Left ventricle myocardium inferior (tissue), 1 donor: Measurements from ENCODE around the gene SLCO2B1. TPM values are rescaled to one million over a fixed set of nuclear protein-coding genes. Genes with fewer than 3 reads are reported as not detected.

ENCODE experiments used
- DNase-seq: peaks from one replicate; pipeline ENCODE4 v3.0.0-alpha.2; 2020
- H3K27ac ChIP-seq: fragments of 200-600 bp; replicated peaks from 2 replicates; pipeline ENCODE4 v1.8.0; 2021
- H3K27me3 ChIP-seq: fragments of 200-600 bp; 2 replicates; pipeline ENCODE4 v1.8.0; 2021; ENCODE audit warnings: low read depth
- H3K36me3 ChIP-seq: fragments of 200-600 bp; 2 replicates; pipeline ENCODE4 v1.8.0; 2021
- H3K4me1 ChIP-seq: fragments of 200-600 bp; 2 replicates; pipeline ENCODE4 v1.8.0; 2021
- H3K4me3 ChIP-seq: fragments of 200-600 bp; 2 replicates; pipeline ENCODE4 v1.8.0; 2021; ENCODE audit warnings: mild to moderate bottlenecking, moderate library complexity
- H3K9me3 ChIP-seq: fragments of 200-600 bp; replicated peaks from 2 replicates; pipeline ENCODE4 v1.8.0; 2021
- intact Hi-C: fragments of 100-400 bp; cut with micrococcal nuclease; formaldehyde crosslinking; loops from one replicate; pipeline ENCODE4 v1.11.0; 2022
- total RNA-seq: library from RNA; stranded (reverse); fragmentation: NEBNext Ultra II Directional; extraction: Animal tissue kit (Norgen Biotek cat#: 25700); gene quantifications from one replicate; pipeline ENCODE4 v1.2.1, GENCODE V29; 2021
- TF ChIP-seq, protein P1 (sequence below): fragments of 200-600 bp; IDR thresholded peaks from 2 replicates; pipeline ENCODE4 v1.8.0; 2021; ENCODE audit warnings: antibody characterized with exemption, mild to moderate bottlenecking, borderline replicate concordance
- donor health status: DM: no; HTN: yes; CAD: no; lungs with severe emphysema.

SLCO2B1 gene
- total RNA-seq, 1 donor from 2014 or later: 22.7 TPM

DNA sequence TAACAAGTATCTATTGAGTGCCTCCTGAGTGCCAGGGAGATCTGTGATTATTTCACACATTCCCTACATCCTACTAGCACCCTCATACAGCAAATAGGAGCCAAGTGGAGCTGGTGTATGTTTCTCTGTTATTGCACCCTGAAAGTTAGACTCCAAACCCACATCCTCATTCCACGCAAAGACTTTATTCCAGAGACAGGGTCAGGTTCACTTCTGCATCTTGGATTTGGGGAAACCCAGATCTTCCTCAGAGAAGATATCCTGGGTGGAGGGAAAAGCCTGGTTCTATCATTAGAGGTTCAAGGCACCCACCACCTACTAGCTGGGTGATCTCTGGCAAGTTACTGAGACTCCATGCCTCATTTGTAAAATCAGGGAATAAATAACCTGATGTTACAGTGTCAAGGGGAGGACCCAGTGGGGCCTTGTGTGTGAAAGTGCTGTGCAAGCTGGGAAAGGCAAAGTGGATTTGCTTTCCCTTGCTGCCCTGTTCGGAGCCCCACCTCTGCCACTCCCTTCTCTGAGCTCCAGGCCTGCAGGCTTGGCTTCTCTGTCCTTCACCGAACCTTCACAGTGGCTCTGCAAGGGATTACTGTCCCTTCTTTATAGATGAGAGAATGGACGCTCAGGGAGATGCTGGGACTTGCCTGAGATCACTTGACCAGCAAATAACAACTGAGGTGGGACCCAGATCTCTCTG lies 991 bp upstream of the SLCO2B1 start:
- DNase-seq: no peak
- Histone ChIP-seq H3K36me3 (no peaks in the 10 kb centered on the region), H3K27me3 (peaks cover 5% of the 10 kb centered on the region), H3K4me3 (no peak overlapping the region), H3K4me1 (peaks cover 53% of the 10 kb centered on the region), H3K9me3 (no peaks in the 10 kb centered on the region), H3K27ac (peak overlapping the region; percentile 75)
- intact Hi-C loops: no loop called here
- TF ChIP-seq, protein P1, sequence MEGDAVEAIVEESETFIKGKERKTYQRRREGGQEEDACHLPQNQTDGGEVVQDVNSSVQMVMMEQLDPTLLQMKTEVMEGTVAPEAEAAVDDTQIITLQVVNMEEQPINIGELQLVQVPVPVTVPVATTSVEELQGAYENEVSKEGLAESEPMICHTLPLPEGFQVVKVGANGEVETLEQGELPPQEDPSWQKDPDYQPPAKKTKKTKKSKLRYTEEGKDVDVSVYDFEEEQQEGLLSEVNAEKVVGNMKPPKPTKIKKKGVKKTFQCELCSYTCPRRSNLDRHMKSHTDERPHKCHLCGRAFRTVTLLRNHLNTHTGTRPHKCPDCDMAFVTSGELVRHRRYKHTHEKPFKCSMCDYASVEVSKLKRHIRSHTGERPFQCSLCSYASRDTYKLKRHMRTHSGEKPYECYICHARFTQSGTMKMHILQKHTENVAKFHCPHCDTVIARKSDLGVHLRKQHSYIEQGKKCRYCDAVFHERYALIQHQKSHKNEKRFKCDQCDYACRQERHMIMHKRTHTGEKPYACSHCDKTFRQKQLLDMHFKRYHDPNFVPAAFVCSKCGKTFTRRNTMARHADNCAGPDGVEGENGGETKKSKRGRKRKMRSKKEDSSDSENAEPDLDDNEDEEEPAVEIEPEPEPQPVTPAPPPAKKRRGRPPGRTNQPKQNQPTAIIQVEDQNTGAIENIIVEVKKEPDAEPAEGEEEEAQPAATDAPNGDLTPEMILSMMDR: no peak

DNA sequence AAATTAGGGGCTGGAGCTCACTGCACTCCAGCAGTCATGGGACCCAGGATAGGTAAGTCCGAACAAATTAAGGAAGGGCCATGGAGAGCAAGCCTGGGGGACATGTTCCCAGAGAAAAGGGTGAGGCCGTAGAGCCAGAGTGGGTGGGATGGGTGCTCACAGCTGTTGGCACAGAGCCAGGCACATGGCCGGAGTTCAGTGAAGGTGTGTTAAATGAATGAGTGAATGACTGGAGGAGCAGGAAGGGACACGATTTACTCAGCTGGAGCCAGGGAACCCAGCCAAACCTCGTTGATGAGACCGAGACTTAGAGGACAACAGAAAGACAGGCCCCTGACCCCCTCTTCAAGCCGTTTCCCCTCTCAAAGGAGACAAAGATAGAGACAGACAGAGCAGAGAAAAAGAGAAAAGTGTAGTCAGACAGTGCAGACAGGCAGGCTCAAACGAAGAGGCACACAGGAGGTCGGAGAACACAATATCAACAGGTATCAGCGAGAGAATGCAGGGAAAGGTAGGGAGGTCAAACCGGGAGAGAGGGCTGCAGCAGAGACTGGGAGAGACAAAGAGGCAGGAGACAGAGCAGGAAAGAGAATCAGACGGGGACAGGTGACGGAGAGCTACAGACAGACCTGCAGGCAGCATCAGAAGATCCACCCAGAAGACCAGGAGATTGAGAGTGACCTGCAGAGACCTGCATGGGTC lies 590 bp downstream of the SLCO2B1 start:
- intact Hi-C loops: no loop called here
- Histone ChIP-seq H3K36me3 (no peaks in the 10 kb centered on the region), H3K27me3 (no peaks in the 10 kb centered on the region), H3K9me3 (no peaks in the 10 kb centered on the region), H3K4me3 (peak overlapping the region; percentile 63), H3K27ac (peak overlapping the region; percentile 75), H3K4me1 (peaks cover 64% of the 10 kb centered on the region)
- TF ChIP-seq, protein P1: no peak
- no peak for DNase-seq

- Histone ChIP-seq H3K4me1 (peaks cover 63% of the 10 kb centered on the region), H3K9me3 (no peaks in the 10 kb centered on the region), H3K27ac (peak overlapping the region; percentile 75), H3K36me3 (no peaks in the 10 kb centered on the region), H3K4me3 (peak overlapping the region; percentile 63), H3K27me3 (no peaks in the 10 kb centered on the region)
- no peak for DNase-seq
- TF ChIP-seq, protein P1: no peak
- intact Hi-C loops: no loop called here
These were observed 1.2 kb downstream of the SLCO2B1 start for GRCh38 chr11:75152090-75152489.

DNA sequence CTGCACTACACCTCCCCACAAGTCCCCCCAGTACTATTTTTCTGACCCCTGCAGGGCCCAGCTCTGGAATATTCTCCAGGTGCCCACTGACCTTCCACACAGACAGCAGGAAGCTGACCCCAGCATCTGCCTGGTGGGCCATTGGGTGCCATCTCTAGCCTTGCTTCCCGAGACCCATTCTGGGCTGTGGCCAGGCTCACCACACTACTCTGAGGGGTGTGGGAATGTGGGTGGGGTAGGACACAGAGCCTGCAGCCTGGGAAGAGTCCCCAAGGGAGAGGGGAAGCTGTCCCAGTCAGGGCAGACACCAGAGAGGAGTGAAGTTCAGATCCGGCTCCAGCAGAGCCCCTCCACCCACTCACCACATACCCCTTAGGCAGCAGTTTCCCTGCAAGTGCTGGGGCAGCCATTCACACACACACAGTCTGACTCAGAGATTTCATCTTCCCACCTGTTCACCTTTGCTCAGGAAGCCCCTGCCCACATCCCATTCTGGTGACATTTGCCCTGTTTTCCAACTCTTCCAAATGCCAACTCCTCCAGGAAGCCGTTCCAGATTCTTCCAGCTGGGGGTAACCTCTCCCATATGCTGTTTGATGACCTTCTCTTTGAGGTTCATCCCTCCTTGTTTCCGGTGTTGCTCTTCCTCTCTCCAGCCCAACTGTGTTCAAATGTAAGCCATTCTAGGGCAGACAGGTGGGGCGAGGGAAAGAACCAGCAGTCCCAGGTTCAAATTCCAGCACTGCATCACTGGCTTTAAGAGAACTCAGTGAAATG lies 1.9 kb downstream of the SLCO2B1 start:
- peaks cover 59% of the 10 kb centered on the region for H3K4me1 ChIP-seq
- peak overlapping the region; percentile 63 for H3K4me3 ChIP-seq
- peak overlapping the region; percentile 75 for H3K27ac ChIP-seq
- intact Hi-C loops: no loop called here
- TF ChIP-seq, protein P1: no peak
- no peaks in the 10 kb centered on the region for H3K9me3 ChIP-seq
- H3K36me3 ChIP-seq: no peaks in the 10 kb centered on the region
- DNase-seq: no peak
- no peaks in the 10 kb centered on the region for H3K27me3 ChIP-seq
